NOMO-1 (cell line): Measurements from ENCODE around the gene KIAA0825.
A peak's percentile ranks its signal among the peaks of the same experiment; 100 is the strongest.

Source experiments
- DNase-seq, 2 experiments: peaks; one replicate each; lab custom pipeline; 2025; ENCODE audit not compliant: unreplicated experiment in 2 of 2; lab: John Stamatoyannopoulos, UW

The KIAA0825 gene

GRCh38 chr5:94618493-94619328 is at the start of gene KIAA0825, which contains the start of gene SLF1:
TSS of gene KIAA0825 (minus strand) at chr5:94618604. CDS start at chr5:94537126, 81,478 bp downstream.
TSS of gene SLF1 (plus strand) at chr5:94618669. CDS start at chr5:94628811, 10,142 bp downstream.
- peak; percentile 89 to 90 for DNase-seq

GRCh38 chr5:94667937-94668336 is 49.5 kb upstream of the KIAA0825 start:
- DNase-seq, result no peak

- DNase-seq, result no peak
Observed at GRCh38 chr5:94661086-94661485, 42.7 kb upstream of the KIAA0825 start.

- no peak for DNase-seq
Observed at GRCh38 chr5:94660506-94660905, 42.1 kb upstream of the KIAA0825 start.

- no peak for DNase-seq
Observed at GRCh38 chr5:94658272-94658671, 39.9 kb upstream of the KIAA0825 start.

- no peak for DNase-seq
Observed at GRCh38 chr5:94649874-94650273, 31.5 kb upstream of the KIAA0825 start.

GRCh38 chr5:94646758-94647157 is 28.4 kb upstream of the KIAA0825 start:
- no peak for DNase-seq

GRCh38 chr5:94645053-94645452 is 26.6 kb upstream of the KIAA0825 start:
- no peak for DNase-seq

- no peak for DNase-seq
Observed at GRCh38 chr5:94640176-94640575, 21.8 kb upstream of the KIAA0825 start.

- no peak for DNase-seq
Observed at GRCh38 chr5:94632024-94632423, 13.6 kb upstream of the KIAA0825 start.

GRCh38 chr5:94627191-94627590 is 8.8 kb upstream of the KIAA0825 start:
- no peak for DNase-seq

- DNase-seq, result no peak
Observed at GRCh38 chr5:94623877-94624276, 5.5 kb upstream of the KIAA0825 start.

- no peak for DNase-seq
Observed at GRCh38 chr5:94623011-94623410, 4.6 kb upstream of the KIAA0825 start.

GRCh38 chr5:94621763-94622162 is 3.4 kb upstream of the KIAA0825 start:
- no peak for DNase-seq

GRCh38 chr5:94620256-94620655 is 1.9 kb upstream of the KIAA0825 start:
- DNase-seq, result no peak

- DNase-seq, result peak; percentile 42 to 48
Observed at GRCh38 chr5:94618029-94618492, 343 bp downstream of the KIAA0825 start.

GRCh38 chr5:94615862-94616261 is 2.5 kb downstream of the KIAA0825 start:
- DNase-seq, result no peak

GRCh38 chr5:94614156-94614805 is 4.1 kb downstream of the KIAA0825 start:
- DNase-seq, result no peak

- DNase-seq, result no peak
Observed at GRCh38 chr5:94613583-94613982, 4.8 kb downstream of the KIAA0825 start.

- DNase-seq, result peak; percentile 69 to 75
Observed at GRCh38 chr5:94595281-94595840, 23.0 kb downstream of the KIAA0825 start.

- DNase-seq, result peak in 1 of 2 experiments; percentile 14
Observed at GRCh38 chr5:94577466-94578245, 40.7 kb downstream of the KIAA0825 start.
